ENCODE measurements around the gene TSPAN18. TPM values are rescaled to one million over a fixed set of nuclear protein-coding genes. Genes with fewer than 3 reads are reported as not detected.

The TSPAN18 gene
- polyA plus RNA-seq, 1 of the 3 experiments (the other 2 are of a cell fraction), result 0.72 TPM

DNA sequence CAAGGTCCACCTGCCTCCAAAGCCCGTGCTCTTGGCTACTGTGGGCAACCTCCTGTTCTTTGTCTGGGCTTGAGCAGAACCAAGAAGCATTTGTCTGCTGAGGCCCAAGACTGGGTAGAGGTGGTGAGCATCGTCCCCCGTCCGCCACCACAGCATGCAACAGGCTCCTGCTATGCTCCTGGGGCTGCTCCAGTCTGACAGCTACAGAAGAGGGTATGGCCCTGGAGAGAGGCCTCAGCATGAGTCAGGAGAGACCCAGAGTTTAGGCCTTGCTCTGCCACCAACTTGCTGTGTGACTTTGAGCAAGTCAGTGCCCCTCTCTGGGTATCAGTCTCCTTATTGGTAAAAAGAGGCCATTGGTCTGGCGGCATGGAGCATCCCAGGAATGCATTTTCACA is 132.8 kb downstream of the TSPAN18 start:
- POLR2A ChIA-PET, result no interaction called here

DNA sequence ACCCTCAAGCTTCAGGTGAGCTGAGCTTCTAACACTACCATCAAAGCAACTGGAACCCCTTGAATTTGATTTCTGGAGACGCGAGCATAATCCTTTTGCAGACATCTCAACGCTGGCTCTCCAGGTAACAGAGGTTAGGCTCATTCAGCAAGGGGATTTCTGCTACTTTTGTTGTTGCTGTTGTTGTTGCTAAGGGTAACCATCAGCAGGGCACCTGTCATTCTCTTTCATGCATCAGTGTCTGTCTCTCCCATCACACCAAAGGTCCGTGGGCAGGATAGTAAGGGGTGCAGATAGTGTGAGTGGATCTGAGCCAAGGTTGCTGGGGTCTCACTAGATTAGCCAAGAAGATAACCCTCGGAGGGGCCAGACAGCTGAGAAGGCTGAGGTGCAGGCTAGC is 133.6 kb downstream of the TSPAN18 start:
- no peaks in the 10 kb centered on the region for H3K36me3 ChIP-seq (replicated peaks in 1 of 2; ENCODE audit: control insufficient read depth in 1 of 2, insufficient read depth in 2 of 2, low read length in 1 of 2)
- H3K9me2 ChIP-seq, result no peaks in the 10 kb centered on the region
- no peak overlapping the region for H3K9ac ChIP-seq
- CTCF ChIA-PET, result interaction anchor here (1.0 kb wide), 1 partner anchor 238 kb away, joined by 3 read pairs; no protein-coding TSS in a partner anchor
- peaks cover 18 to 51% of the 10 kb centered on the region in 2 experiments for H3K4me1 ChIP-seq (ENCODE audit: control insufficient read depth in 1 of 2, insufficient read depth in 2 of 2, low read depth in 1 of 2, low read length in 1 of 2)
- no peak overlapping the region for H3K4me3 ChIP-seq (ENCODE audit: low read depth in 2 of 2, low read length in 1 of 2)
- WGBS (ENCODE audit: low lambda C conversion rate), result 90% methylated on average over 5 of the region's 5 CpGs
- no peak overlapping the region for H2AFZ ChIP-seq (ENCODE audit: low read depth)
- no peaks in the 10 kb centered on the region for H3K79me2 ChIP-seq (ENCODE audit: insufficient read depth)
- peaks cover 4% of the 10 kb centered on the region for H3F3A ChIP-seq (replicated peaks; ENCODE audit: insufficient read depth)
- POLR2A ChIA-PET, result no interaction called here
- H3K9me3 ChIP-seq, result no peaks in the 10 kb centered on the region
- H3K27me3 ChIP-seq (ENCODE audit: insufficient read depth), result no peaks in the 10 kb centered on the region
- DNase-seq, result no peak
- H4K20me1 ChIP-seq (ENCODE audit: insufficient read depth), result no peaks in the 10 kb centered on the region
- H3K4me2 ChIP-seq, result no peak overlapping the region
- no peak overlapping the region for H3K27ac ChIP-seq (ENCODE audit: low read depth in 2 of 2, low read length in 1 of 2)
- no peak for TF ChIP-seq RCOR1 (IDR thresholded peaks at IDR 0.05; ENCODE audit: low read length)
- TF ChIP-seq, protein P1, sequence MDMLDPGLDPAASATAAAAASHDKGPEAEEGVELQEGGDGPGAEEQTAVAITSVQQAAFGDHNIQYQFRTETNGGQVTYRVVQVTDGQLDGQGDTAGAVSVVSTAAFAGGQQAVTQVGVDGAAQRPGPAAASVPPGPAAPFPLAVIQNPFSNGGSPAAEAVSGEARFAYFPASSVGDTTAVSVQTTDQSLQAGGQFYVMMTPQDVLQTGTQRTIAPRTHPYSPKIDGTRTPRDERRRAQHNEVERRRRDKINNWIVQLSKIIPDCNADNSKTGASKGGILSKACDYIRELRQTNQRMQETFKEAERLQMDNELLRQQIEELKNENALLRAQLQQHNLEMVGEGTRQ (IDR thresholded peaks at IDR 0.05; ENCODE audit: borderline replicate concordance, low read depth, low read length), result no peak
- TF ChIP-seq, protein P2, sequence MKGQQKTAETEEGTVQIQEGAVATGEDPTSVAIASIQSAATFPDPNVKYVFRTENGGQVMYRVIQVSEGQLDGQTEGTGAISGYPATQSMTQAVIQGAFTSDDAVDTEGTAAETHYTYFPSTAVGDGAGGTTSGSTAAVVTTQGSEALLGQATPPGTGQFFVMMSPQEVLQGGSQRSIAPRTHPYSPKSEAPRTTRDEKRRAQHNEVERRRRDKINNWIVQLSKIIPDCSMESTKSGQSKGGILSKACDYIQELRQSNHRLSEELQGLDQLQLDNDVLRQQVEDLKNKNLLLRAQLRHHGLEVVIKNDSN (IDR thresholded peaks at IDR 0.05; ENCODE audit: borderline replicate concordance, low read depth), result no peak
- TF ChIP-seq YY1 (IDR thresholded peaks at IDR 0.05; ENCODE audit: low read depth), result no peak
- no peak for TF ChIP-seq NFIC (IDR thresholded peaks at IDR 0.05; ENCODE audit: borderline replicate concordance)
- TF ChIP-seq, protein P3, sequence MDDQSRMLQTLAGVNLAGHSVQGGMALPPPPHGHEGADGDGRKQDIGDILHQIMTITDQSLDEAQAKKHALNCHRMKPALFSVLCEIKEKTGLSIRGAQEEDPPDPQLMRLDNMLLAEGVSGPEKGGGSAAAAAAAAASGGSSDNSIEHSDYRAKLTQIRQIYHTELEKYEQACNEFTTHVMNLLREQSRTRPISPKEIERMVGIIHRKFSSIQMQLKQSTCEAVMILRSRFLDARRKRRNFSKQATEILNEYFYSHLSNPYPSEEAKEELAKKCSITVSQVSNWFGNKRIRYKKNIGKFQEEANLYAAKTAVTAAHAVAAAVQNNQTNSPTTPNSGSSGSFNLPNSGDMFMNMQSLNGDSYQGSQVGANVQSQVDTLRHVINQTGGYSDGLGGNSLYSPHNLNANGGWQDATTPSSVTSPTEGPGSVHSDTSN (IDR thresholded peaks at IDR 0.05), result no peak
- no peak for TF ChIP-seq EZH2phosphoT487 (IDR thresholded peaks at IDR 0.05; ENCODE audit: borderline replicate concordance, low read depth)
- no peak for TF ChIP-seq POLR2AphosphoS5 (IDR thresholded peaks at IDR 0.05; ENCODE audit: low read depth, low read length)
- TF ChIP-seq, protein P4, sequence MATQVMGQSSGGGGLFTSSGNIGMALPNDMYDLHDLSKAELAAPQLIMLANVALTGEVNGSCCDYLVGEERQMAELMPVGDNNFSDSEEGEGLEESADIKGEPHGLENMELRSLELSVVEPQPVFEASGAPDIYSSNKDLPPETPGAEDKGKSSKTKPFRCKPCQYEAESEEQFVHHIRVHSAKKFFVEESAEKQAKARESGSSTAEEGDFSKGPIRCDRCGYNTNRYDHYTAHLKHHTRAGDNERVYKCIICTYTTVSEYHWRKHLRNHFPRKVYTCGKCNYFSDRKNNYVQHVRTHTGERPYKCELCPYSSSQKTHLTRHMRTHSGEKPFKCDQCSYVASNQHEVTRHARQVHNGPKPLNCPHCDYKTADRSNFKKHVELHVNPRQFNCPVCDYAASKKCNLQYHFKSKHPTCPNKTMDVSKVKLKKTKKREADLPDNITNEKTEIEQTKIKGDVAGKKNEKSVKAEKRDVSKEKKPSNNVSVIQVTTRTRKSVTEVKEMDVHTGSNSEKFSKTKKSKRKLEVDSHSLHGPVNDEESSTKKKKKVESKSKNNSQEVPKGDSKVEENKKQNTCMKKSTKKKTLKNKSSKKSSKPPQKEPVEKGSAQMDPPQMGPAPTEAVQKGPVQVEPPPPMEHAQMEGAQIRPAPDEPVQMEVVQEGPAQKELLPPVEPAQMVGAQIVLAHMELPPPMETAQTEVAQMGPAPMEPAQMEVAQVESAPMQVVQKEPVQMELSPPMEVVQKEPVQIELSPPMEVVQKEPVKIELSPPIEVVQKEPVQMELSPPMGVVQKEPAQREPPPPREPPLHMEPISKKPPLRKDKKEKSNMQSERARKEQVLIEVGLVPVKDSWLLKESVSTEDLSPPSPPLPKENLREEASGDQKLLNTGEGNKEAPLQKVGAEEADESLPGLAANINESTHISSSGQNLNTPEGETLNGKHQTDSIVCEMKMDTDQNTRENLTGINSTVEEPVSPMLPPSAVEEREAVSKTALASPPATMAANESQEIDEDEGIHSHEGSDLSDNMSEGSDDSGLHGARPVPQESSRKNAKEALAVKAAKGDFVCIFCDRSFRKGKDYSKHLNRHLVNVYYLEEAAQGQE (IDR thresholded peaks at IDR 0.05; ENCODE audit: low read depth, low read length), result no peak
- no peak for TF ChIP-seq TCF12 (IDR thresholded peaks at IDR 0.05)
- TF ChIP-seq RXRA (IDR thresholded peaks at IDR 0.05; ENCODE audit: borderline replicate concordance, low read depth), result no peak

More for the DNA sequence above, 132.8 kb downstream of the TSPAN18 start:
- Histone ChIP-seq H3F3A (replicated peaks; ENCODE audit: insufficient read depth) (peaks cover 9% of the 10 kb centered on the region), H3K4me3 (ENCODE audit: low read depth in 2 of 2, low read length in 1 of 2) (no peak overlapping the region), H3K79me2 (ENCODE audit: insufficient read depth) (no peaks in the 10 kb centered on the region), H3K9ac (no peak overlapping the region), H3K4me2 (no peak overlapping the region), H2AFZ (ENCODE audit: low read depth) (no peak overlapping the region), H3K9me3 (no peaks in the 10 kb centered on the region), H3K9me2 (no peaks in the 10 kb centered on the region), H3K27me3 (ENCODE audit: insufficient read depth) (no peaks in the 10 kb centered on the region), H4K20me1 (ENCODE audit: insufficient read depth) (no peaks in the 10 kb centered on the region), H3K4me1 (ENCODE audit: control insufficient read depth in 1 of 2, insufficient read depth in 2 of 2, low read depth in 1 of 2, low read length in 1 of 2) (peaks cover 23 to 46% of the 10 kb centered on the region in 2 experiments), H3K36me3 (replicated peaks in 1 of 2; ENCODE audit: control insufficient read depth in 1 of 2, insufficient read depth in 2 of 2, low read length in 1 of 2) (no peaks in the 10 kb centered on the region), H3K27ac (ENCODE audit: low read depth in 2 of 2, low read length in 1 of 2) (no peak overlapping the region; a peak in 1 of 4 replicates)
- DNase-seq, result no peak
- CTCF ChIA-PET, result no interaction called here
- 100% methylated on average over 3 of the region's 5 CpGs for WGBS (ENCODE audit: low lambda C conversion rate)
- TF ChIP-seq SMC3 (IDR thresholded peaks at IDR 0.05; ENCODE audit: low read depth, low read length) (no peak), SIN3A (IDR thresholded peaks at IDR 0.05; ENCODE audit: borderline replicate concordance, low read depth, low read length) (no peak)
- TF ChIP-seq, protein P5, sequence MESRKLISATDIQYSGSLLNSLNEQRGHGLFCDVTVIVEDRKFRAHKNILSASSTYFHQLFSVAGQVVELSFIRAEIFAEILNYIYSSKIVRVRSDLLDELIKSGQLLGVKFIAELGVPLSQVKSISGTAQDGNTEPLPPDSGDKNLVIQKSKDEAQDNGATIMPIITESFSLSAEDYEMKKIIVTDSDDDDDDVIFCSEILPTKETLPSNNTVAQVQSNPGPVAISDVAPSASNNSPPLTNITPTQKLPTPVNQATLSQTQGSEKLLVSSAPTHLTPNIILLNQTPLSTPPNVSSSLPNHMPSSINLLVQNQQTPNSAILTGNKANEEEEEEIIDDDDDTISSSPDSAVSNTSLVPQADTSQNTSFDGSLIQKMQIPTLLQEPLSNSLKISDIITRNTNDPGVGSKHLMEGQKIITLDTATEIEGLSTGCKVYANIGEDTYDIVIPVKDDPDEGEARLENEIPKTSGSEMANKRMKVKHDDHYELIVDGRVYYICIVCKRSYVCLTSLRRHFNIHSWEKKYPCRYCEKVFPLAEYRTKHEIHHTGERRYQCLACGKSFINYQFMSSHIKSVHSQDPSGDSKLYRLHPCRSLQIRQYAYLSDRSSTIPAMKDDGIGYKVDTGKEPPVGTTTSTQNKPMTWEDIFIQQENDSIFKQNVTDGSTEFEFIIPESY (IDR thresholded peaks at IDR 0.05; ENCODE audit: borderline replicate concordance, low read depth), result no peak
- TF ChIP-seq, protein P3 (IDR thresholded peaks at IDR 0.05), result no peak
